NCI-H774 (cell line): ENCODE results near the gene MCF2L2.

Experiments used
- DNase-seq: peaks from one replicate; lab custom pipeline; 2025; lab: John Stamatoyannopoulos, UW

The MCF2L2 gene

DNA sequence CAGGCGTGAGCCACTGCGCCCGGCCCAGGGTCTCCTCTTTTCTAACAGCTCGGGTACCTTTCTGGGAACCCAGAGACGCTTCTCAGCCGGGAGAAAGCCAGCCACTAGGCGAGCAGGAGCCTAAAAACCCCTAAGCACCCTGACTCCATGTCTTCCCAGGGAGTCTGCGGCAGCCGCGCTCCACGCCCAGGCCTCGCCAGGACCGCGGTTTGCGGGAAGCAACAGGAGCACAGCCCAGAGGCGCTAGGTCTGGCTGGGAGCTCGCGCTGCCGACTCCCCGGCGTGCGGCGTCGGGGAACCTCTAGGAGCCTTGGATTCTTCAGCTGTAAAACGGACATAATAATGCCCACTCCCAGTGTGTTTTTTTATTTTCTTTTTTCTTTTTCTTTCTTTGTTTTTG lies 264.9 kb downstream of the MCF2L2 start:
- DNase-seq = no peak

DNA sequence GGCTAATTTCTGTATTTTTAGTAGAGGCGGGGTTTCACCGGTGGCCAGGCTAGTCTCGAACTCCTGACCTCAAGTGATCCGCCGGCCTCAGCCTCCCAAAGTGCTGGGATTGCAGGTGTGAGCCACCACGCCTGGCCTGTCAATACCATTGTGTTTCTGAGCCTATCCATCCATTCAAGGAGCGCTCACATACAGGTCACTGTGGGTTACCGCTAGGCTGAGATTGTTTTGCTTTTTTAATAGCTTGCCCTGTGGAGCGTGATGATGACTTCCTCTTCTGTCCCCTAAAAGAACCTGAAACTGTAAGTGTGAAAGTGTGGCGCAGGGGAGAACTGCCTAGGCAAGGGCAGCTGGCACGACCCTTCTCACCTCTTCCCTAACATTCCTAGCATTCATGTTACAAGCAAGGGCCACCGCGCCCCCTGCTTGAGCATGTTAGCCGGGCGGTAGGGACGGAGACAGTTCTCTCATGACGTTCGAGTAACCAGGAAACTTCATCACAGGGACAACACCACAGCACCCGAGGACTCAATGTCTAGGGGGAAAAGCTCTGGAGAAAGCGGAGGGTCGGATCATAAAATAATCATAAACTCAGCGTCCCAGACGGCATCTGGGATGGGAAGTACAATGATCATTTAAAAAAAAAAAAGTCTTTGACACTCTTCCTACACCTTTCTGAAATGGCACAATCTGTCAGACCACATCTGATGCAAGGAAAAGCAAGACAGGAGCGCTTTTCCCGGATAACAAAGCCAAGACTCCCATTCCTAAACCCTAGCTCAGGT lies 266.7 kb downstream of the MCF2L2 start:
- DNase-seq = no peak

DNA sequence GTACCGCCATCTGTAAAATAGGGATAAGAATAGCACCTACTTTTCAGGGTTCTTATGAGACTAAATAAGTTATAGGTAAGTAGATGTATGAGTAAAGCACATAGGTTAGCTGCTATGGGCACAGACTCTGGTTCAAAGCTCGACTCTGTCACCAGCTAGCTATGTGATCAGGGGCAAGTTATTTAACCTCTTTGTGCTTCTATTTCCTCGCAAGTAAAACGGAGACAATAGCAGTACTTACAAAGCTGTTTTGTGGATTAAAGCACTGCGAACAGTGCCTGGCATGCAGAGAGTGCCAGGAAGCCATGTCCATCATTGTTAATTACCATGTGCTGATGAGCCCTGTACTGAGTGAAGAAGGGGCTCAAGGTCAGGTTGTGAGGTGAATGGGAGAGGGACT lies 267.8 kb downstream of the MCF2L2 start:
- DNase-seq = no peak

DNA sequence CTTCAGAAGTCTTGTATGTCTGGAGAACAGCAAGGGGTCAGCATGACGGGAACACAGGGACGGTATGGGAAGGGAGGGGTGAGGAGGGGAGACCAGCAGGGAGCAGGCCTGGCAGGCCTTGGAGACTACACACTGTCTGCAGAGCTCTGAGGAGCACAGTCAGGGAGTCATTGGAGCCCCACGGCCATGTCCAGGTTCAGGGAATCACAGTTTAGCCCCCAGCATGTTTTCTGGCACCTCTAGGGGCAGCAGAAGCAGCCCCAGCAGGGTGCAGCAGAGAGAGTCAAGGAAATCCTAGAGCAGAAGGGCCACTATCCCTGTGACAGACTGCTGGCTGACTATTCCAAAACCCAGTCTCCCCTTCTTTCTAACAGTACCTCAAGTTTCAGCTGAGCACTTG lies 269.1 kb downstream of the MCF2L2 start:
- no peak for DNase-seq

DNA sequence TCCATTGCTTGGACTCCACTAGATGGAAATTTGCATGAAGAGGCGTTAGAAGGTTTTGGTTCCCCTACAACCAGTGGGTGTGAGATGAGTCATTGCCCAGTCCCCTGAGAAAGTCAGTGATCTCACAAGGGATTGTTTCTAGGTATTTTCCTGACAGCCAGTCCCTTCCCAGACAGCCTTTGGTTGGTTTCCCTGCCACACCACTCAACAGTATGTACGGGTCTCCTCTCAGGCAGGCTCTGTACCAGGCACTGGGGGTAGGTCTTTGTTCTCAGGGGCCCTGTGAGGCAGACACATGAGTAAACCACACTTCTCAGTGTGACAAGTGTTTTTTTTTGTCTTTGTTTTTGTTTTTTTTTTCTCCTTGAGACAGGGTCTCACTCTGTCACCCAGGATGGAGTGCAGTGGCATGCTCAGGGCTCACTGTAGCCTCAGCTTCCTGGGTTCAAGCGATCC lies 269.8 kb downstream of the MCF2L2 start:
- DNase-seq = no peak

DNA sequence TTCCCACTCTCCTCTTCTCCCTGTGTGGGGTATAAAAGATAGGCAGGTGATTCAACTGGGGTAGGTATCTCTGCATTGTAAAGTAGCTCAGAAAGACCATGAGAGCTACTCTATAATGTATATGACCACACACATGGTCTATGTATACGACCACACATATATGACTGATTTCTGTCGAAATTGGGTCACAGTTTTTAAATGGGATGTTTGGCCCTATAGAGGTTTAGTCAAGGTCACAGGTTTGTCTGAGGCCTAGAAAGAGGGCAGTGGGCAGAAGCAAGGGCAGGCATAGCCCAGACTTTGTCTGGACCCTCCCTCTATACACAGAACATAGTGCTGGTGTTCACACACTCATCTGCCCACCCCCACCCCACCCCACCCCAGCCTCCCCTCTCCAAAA lies 270.3 kb downstream of the MCF2L2 start:
- no peak for DNase-seq

DNA sequence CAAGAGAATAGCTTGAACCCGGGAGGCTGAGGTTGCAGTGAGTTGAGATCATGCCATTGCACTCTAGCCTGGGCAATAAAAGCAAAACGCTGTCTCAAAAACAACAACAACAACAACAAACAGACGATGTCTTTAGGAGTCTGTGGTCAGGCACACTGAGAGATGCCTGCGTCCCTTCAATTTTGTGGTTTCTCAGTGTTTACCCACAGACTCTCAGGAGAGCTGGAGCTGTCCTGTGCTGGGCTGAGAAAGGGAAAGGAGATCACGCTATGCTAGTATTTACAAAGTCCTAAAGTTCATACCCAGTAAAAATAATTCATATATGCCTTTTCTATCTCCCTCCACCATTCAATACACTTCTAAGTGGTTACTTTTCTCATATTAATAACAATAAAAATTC lies 272.2 kb downstream of the MCF2L2 start:
- DNase-seq = no peak

DNA sequence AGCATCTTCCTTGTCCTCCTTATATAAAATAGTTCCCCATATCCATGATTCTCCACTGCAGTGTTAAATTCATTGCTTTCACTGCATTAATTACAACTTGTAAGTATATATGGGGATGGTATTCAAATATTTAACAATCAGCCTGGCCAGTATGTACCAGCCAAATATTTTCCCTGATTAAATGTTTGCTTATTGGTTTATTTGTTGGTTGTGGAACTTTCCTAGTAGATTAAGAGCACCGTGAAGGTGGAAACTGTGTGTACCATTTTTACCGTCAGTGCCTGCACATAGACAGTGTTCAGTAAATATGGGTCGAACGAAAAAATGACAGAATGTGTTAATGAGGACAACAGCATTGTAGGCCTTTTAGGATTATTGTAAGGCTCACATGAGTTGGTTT lies 272.9 kb downstream of the MCF2L2 start:
- no peak for DNase-seq

DNA sequence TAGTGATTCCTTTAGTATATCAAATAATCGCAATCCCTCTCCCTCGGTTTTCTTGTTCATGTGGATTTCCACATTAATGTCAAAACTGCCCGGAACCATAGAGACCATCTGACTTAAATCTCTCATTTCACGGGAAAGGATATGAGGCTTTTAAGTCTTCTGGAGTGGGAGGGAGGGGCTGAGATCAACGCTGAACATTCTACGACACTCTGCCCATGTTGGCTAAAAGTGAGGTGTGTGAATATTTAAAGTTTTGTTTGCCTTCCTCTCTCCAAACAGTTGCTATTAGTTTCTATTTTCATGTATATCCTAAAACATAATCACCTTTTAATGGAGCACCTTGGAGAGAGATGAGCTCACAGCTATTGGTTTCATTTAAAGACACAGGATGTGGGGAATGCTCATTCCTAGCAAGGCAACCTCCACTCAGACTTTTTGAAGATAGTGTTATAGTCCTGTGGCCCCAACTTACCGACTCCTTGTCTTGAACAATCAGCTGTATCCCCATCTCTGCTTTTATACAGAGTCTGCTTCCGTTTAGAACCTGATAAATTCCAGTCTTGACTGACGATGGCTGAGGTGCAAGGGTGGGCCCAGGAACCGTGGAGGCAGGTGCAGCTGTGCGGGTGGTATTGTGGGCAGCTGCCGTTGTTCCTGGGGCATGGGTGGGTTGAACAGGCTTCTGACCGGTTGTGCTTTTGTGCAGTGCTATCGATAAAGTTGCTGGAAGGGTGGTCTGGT lies 275.0 kb downstream of the MCF2L2 start:
- no peak for DNase-seq

DNA sequence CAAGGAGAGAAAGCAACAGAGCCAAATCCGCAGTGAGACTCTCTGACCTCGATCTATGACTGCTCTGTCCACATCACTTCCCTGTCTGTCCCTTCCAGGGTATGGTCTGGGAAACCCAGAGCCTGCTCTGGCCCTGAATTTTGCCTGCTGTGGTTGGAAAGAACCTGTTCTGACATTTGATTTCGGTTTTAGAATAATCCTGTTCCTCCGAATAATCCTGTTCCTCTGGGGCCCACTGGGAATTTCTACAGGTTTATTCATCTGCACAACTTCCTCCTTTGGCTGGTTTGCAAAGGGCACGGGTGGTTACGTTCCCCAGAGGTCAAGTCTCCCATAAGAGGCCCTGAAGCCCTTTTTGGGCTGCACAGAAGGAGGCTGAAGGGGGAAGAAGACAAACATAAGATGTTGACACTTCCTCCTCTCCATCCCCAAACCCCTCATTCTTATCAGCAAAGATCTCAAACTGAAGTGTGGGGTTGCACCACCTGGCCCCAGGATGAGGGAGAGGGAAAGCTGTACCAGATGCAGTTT lies 276.5 kb downstream of the MCF2L2 start:
- no peak for DNase-seq

DNA sequence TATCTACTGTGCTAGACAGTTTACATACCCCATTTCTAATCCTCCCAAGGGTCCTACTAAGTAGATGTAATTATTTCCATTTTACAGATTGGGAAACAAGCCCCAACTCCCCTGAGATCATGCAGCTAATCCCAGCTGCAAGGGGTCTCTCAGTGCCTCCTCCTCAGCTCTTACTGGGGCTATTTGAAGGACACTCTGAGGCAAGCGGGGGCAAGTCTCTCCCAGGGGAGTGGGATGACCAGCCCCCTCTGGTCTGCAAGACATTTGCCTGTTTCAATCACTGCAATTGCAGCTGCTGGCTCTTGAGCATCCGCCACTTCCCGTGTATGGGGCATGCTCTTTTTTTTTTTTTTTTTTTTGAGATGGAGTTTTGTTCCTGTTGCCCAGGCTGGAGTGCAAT lies 277.3 kb downstream of the MCF2L2 start:
- DNase-seq = no peak

DNA sequence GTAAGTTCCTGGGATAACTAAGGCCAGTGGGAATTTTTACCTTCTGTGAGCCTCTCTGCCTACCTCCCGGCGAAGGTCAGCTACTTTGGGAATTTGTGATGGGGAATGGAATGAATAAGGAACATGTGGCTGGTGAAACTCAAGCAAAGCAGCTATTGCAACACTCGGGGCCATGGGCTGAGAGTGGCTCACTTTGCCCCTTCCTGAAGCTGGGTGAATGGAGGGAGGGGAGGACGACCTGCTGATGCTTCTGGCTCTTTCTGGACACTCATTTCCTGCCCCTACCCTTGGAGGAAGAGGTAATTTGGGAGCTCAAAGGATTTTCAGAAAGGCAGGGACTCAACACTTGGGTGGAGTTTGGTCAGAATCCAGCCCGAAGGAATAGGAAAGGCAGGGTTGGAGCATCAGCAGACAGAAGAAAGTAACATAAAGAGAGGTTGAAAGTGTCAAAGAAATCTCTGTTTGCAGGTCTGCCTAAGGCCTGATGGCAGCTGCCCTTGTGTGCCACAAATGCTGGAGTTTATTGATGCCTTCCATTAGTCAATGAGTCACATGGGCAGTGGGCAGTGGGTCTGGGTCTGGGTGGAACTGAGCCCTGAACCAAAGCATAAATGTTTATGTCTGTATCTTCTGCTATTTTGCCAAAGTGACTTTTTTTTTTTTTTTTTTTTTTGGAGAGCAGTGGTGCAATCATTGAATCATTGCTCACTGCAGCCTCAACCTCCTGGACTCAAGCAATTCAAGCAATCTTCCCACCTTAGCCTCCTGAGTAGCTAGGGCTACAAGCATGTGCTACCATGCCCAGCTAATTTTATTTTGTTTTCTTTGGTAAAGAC lies 278.3 kb downstream of the MCF2L2 start:
- DNase-seq = no peak

DNA sequence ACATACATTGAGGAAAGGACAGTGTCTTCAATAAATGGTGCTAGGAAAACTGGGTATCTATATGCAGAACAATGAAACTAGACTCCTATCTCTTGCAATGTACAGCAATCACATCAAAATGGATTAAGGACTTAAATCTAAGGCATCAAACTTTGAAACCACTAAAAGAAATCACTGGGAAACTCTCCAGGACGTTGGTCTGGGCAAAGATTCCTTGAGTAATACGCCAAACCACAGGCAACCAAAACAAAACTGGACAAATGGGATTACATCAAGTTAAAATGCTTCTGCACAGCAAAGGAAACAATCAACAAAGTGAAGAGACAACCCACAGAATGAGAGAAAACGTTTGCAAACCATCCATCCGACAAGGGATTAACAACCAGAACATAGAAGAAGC lies 280.4 kb downstream of the MCF2L2 start:
- DNase-seq = no peak

DNA sequence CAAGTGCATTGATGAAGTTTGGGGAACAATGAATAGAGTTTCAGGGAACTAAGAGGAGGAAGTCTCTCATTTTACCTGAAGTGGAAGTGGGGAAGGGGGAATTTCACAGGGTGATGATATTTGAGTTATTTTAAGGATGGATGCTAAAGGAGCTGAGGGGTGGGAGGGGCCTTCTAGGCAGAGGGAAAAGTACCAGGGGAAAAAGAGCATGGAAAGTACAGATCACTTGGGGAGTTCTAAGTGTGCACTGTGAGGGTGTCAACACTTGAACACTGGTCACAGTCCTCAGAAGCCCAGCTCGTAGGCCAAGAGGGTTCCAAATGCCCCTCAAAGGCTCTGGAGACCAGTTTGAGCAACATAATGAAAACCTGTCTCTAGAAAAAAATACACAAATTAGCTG lies 284.1 kb downstream of the MCF2L2 start:
- no peak for DNase-seq

DNA sequence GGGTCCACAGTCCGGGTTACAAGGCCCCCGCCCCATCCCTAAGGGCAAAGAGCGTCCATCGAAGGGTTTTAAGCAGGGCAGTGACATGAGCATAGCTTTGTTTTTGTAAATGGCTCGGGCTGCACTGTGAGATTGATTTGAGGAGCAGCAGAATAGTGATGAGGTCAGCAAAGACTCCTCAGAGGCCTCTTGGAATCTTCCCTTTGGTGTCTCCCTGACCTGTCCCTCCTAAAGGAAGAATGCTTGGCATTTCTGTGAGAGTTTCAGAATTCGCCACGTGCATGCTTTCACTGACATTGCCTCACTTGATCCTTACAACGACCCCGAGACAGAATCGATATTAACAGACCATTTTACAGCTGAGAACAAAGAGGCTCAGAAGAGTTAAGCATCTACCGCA lies 286.2 kb downstream of the MCF2L2 start:
- DNase-seq = no peak

DNA sequence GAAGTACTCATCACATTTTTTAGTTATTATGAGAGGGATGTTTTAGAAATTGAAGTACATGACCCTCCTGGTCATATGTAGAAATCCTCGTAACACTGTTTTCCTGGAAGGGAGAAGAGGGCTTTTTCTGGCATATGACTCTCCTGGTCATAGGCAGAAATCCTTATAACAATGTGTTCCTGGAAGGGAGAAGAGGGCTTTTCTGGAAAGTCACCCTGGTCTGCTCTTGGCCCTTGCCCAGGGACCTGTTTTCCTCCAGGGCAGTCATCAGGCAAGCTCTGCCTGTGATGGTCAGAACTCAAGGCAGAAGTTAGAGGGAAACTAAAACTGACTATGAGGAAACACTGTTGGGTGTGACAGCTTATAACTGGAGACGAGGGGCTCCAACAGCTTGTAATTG lies 293.6 kb downstream of the MCF2L2 start:
- no peak for DNase-seq

DNA sequence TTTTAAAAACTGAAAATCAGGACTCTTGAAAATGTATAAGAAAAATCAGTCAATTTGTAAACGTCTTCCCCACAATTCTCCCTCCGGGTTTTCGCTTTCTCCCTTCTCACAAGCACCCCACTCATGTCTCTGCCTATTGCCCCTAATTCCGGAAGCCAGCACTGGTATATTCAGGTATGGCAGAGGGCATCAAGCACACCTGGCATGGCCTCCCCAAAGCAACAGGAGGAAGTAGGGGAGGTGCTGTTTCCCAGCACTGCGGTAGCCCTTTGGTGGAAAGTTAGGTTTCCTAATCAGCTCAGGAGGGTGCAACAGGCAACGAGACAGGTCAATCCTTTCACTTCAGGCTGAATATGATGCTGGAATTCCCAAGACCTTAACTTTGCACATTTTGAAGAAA lies 296.0 kb downstream of the MCF2L2 start:
- no peak for DNase-seq

DNA sequence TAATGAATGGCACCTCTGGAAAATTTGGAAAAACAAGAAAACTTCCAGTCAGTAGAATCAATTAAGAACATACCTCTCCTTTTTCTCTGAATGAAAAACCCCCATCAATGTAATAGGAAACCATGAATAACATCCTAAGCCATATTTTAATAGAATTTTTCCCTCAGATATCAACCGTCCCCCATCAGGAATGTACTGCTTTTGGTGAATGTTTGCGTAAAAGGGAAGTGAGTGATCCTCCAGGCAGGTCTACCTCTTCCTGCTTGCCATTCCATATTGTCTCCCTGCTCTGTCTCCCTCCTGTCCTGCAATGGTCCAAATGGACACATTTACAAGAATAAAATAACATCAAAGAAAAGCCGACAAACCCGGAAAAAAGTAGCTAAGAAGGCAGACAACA lies 296.7 kb downstream of the MCF2L2 start:
- no peak for DNase-seq

DNA sequence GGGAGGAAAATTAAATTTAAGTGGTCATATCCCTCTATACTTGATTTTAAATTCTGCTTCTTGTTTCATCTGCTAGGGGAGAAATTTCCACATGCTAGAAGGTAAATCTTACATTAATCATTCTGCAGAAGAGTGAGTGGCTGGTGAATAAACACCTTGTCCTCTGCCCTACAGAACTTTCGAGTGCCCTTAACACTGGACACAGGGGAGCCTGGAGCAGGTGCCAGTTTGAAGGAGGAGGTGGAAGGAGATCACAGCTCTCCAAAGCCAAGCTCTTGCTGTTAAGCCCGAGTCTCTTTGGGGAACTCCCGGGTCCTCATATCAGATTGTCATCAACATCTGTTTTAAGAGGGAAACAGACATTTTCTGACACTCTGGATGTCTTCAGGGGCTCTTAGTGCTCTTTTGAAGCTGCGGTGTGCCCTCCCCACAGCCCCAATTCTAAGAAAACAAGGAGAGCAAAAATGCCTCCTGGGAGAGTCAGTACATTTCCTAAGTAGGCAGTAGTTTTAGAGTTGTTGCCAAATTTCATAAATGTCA lies 297.2 kb downstream of the MCF2L2 start:
- DNase-seq = no peak

DNA sequence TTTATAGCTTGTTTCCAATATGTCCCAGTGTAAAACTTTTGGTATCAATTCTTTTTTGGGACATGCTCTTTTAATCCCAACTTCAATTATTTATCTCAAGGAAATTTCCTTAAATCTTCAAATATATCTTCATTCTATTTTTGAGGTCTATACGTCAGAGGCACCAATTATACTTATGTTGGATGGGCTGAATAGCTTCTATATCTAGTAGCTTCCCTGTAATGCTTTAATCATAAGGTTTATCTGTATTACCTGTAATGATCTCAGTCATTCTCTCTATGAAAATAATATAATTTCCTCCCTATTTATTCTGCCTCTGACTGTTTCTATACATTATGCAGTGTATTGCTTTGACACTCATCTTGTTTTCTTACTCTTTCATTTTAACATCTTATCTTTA lies 299.2 kb downstream of the MCF2L2 start:
- no peak for DNase-seq

DNA sequence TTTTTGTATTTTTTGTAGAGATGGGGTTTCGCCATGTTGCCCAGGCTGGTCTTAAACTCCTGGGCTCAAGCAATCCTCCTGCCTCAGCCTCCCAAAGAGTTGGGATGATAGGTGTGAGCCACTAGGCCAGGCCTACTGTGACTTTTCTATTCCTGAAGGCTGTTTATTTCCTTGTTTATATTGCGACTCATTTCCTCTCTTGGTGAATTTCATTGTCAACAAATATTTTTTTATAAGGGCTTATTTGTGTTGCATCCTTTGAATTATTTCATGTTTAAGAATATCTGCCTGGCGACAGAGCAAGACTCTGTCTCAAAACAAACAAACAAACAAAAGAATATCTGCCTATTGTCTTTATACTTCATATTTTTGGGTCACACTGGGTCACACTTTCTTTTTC lies 299.7 kb downstream of the MCF2L2 start:
- DNase-seq = no peak
